ELF-1 (cell line): ENCODE data around the gene CSKMT.
"Not testable (repeated sequence)": the region's sequence is repeated elsewhere in the genome, so short reads cannot be mapped to it uniquely, and the experiment has no call there.

Source experiments
- DNase-seq: peaks from one replicate; pipeline ENCODE4 v3.0.0-alpha.2; 2016; ENCODE audit warnings: low read depth, low spot score

CSKMT gene

GRCh38 chr11:62656796-62657429 lies 8.2 kb upstream of the CSKMT start:
- no peak for DNase-seq

DNA sequence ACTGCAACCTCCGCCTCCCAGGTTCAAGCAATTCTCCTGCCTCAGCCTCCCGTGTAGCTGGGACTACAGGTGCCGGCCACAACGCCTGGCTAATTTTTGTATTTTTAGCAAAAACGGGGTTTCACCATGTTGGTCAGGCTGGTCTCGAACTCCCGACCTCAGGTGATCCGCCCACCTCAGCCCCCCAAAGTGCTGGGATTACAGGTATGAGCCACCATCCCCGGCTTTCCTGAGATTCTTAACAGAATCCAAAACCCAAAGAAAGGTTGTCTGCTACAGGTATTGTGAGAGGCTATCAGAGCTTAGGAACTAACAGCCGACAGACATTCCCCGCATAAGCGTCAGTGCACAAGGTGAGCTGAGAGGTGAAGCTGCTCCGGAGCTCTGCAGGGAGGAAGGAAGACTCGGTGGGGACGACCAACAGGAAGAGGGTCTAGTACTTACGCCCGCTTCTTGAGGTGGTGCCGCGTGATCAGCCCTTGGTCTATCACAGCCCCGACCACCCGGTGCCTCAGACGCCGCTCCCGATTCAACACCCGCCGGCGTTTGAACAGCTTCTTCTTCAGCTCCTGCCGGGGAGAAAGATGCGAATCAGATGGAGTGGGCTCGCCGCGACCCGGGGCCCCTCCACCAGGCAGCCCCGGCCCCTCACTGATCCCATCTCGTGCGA lies 572 bp upstream of the CSKMT start:
- peak; percentile 89 for DNase-seq

GRCh38 chr11:62665599-62666258 lies 617 bp downstream of the CSKMT start:
- no peak for DNase-seq

GRCh38 chr11:62666259-62666926 lies 1.3 kb downstream of the CSKMT start:
- peak; percentile 27 for DNase-seq

GRCh38 chr11:62667460-62667859 lies 2.3 kb downstream of the CSKMT start:
- DNase-seq: no peak

- DNase-seq: peak; percentile 35
Observed at GRCh38 chr11:62669420-62670161, 4.5 kb downstream of the CSKMT start.

GRCh38 chr11:62671236-62671607 lies 6.1 kb downstream of the CSKMT start:
- DNase-seq: no peak

GRCh38 chr11:62671608-62672389 lies 6.7 kb downstream of the CSKMT start, which contains the start of the genes LBHD1 and UQCC3:
LBHD1 (minus strand) TSS chr11:62672267; CDS start chr11:62670031, 2,236 bp downstream.
UQCC3 (plus strand) TSS chr11:62671673; CDS start chr11:62671746, 73 bp downstream.
- peak; percentile 89 for DNase-seq

DNA sequence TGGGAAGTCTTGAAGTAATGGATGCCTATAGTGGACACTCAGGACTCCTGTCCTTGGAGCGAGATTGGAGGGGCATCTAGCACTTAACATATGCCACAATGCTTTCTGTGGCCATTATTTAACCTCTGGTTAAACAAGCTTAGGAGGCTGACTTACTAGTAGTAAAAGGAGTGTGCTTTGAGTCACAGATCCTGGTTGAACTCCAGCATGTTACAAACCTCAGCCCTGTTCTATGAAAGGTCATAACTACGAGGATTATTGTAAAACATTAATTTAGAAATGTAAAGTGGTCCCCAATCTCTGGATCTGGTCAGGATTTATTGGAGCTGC lies 8.0 kb downstream of the CSKMT start:
- DNase-seq: no peak

DNA sequence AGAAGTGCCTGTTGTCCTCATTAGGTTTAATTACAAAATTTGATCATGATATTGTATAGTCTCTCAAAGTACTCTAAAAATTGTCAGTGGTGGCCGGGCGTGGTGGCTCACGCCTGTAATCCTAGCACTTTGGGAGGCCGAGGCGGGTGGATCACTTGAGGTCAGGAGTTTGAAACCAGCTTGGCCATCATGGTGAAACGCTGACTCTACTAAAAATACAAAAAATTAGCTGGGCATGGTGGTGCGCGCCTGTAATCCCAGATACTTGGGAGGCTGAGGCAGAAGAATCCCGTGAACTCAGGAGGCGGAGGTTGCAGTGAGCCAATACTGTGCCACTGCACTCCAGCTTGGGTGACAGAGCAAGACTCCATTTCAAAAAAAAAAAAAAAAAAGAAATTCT lies 10.3 kb downstream of the CSKMT start:
- DNase-seq: not testable (repeated sequence)

DNA sequence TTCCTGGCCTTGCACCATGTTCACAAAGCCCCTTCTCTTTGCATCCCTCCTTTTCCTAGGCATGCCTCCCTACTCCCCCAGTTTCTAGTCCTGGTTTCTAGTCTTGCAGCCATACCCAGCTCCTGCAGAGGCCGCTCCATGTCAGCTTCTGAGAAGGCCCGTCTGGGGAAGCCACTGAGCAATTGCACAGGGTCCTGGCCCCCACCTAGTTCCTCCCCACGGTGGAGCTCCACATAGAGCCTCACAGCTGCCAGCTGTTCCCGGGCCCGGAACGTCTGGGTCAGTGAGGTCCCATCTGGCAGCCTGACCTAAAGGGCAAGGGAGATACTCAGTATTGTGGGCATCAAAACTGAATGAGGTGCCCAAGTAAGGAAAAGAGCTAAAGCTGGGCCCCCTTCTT lies 11.6 kb downstream of the CSKMT start:
- no peak for DNase-seq

- DNase-seq: no peak
Observed at GRCh38 chr11:62677156-62677555, 12.0 kb downstream of the CSKMT start.

- DNase-seq: no peak
Observed at GRCh38 chr11:62677714-62678113, 12.6 kb downstream of the CSKMT start.

GRCh38 chr11:62678433-62678769 lies 13.3 kb downstream of the CSKMT start:
- no peak for DNase-seq

GRCh38 chr11:62678770-62679696 lies 13.9 kb downstream of the CSKMT start, which contains the start of gene UBXN1:
UBXN1 (minus strand) TSS chr11:62679073; CDS start chr11:62678923, 150 bp downstream.
- peak; percentile 89 for DNase-seq

DNA sequence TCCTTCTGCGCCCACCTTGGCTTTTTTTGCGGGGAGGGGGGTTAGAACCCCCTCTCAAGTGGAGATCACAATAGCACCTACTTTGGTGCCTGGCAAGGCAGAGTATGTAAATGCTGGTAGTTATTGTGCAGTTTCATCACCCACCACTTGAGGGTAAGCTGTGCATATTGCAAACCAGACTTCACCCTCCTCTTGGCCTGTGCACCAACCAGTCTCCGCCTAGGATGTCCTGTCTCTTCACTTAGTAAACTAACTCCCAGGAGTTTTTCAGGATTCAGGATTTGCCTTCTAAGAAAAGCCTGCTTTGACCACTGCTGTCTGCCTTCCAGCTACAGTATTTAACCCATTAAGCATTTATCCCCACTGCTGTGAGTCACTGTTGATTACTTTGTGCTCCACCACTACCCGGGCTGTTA lies 15.7 kb downstream of the CSKMT start:
- peak; percentile 57 for DNase-seq

DNA sequence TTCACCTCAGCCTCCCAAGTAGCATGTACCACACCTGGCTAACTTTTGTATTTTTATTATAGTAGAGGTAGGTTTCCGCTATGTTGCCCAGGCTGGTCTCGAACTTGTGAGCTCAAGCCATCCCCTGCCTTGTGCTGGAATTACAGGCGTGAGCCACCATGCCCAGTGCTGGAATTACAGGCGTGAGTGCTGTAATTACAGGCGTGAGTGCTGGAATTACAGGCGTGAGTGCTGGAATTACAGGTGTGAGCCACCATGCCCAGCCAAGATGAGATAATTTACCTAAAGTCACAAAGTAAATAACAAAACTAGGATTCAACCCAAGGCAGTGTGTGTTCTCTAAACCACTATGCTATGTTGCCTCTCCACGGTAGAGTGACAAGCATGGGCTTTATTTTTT lies 17.4 kb downstream of the CSKMT start:
- no peak for DNase-seq

- DNase-seq: peak; percentile 50
Observed at GRCh38 chr11:62687508-62688396, 22.6 kb downstream of the CSKMT start.

DNA sequence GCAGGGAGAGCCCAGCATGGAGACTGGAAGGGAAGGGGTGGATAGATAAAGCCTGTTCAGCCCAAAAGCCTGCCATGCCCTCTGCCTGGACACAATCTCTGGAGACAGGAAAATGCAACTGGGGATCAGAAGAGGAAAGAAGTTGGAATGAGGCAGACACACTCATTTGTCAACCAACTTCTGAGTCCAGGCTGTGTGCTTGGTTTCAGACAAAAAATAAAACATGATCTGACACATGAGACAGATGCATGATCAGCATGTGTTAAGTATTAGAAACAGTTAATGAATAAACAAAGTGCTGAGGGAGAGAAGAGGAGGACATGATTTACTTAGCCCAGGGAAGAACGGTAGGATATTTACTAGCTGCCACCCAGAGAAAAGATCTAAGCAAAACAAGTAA lies 23.4 kb downstream of the CSKMT start:
- DNase-seq: no peak
